Right forelimb (tissue), 1 donor: ENCODE measurements around the gene MARCHF3.
"Not testable (repeated sequence)": the region's sequence is repeated elsewhere in the genome, so short reads cannot be mapped to it uniquely, and the experiment has no call there.

ENCODE experiments used
- DNase-seq: peaks from one replicate; pipeline ENCODE4 v3.0.0-alpha.2; 2018

Gene MARCHF3

DNA sequence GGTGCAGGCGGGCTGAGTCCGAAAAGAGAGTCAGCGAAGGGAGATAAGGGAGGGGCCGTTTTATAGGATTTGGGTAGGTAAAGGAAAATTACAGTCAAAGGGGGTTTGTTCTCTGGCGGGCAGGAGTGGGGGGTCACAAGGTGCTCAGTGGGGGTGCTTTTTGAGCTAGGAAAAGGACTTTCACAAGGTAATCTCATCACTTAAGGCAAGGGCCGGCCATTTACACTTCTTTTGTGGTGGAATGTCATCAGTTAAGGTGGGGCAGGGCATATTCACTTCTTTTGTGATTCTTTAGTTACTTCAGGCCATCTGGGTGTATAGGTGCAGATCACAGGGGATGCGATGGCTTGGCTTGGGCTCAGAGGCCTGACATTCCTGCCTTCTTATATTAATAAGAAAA is 191.0 kb downstream of the MARCHF3 start:
- DNase-seq, result not testable (repeated sequence)

DNA sequence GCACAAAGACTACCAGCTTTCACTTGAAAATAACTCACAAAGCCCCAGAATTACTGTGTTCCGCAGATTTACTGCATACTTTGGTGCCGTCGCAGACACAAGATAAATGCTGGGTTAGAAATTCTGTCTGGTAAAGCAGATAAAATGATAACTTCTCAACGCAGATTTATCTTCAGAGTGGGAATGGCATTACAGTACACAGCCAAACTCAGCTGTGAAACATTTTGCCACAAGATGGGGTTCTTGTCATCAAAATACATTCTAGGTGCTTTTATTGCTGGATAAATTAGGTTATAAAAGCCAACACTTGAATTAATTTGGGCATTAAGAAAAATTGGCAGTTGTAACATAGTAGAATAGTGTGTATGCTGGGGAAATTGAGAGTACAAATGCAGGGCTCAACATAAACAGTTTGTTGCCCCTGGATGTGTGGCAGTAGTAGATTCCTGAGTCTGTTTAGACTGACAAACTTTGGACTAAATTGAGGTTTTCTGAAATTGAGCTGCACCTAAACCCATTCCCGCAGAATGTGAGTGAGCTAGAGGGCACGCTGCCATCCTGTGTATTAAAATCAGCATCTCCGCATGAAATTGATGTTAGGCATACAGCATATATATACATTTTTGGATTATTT is 192.3 kb downstream of the MARCHF3 start:
- DNase-seq, result no peak

DNA sequence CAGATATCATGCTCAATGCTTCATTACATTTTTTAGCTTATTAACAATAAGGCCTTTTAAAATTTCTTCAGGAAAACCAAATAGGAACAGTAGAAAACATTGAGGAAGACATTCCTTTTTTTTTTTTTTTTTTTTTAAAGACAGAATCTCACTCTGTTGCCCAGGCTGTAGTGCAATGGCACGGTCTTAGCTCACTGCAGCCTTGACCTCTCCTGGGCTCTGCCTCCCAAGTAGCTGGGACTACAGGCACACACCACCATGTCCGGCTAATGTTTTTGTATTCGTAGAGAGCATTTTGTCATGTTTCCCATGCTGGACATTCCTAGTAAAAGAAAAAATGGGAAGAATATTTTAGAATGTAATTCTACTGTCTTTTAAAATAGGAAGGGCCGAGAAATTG is 193.1 kb downstream of the MARCHF3 start:
- no peak for DNase-seq

DNA sequence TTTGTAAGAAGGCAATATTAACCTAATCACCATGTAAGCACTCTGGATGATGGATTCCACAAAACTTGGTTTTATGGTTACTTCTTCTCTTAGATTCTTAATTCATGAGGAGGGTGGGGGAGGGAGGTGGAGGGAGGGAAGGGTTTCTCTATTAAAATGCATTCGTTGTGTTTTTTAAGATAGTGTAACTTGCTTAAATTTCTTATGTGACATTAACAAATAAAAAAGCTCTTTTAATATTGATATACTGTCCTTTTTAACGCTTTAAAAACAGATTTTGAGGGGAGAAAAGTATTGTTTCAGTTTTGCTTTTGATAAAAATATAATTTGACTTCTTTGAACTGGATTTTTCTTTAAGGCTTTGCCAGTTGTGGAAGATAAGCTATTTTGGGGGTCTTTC is 193.6 kb downstream of the MARCHF3 start:
- no peak for DNase-seq

DNA sequence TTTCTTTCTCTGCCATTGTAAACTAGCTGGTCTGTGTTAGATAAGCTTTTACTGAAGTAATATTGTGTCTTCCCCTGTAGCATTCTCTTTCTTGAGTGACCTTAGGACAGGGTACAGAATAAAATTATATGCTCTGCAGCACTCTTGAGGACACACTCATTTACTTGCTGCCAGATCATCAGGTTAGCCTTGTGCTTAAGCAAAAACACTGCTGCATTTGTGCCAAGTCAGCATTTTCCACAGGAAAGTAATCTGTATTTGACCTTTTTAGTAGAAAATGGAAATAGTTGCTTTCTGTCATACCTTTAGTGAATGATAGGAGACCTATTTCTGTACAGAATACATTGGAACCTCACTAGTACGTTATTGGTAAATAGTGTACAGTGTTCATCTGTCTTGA is 199.2 kb downstream of the MARCHF3 start:
- DNase-seq, result no peak

DNA sequence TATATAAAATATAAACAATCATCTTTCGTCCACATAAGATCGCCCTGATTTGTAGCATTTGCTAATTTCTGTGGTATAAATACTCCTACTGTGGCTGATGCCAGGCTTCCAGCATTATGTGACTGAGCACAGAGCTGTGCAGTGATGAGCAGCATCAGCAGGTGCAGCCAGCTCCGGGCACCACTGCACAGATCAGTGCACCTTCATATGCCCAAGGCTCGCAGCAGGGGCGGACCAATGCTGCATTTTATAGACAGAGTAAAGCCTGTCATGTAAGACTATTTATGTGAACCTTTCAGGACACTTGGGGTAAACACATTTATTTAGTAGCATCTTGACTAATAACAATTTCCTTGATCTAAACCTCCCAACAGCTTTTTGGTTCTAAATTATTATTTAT is 200.3 kb downstream of the MARCHF3 start:
- no peak for DNase-seq

DNA sequence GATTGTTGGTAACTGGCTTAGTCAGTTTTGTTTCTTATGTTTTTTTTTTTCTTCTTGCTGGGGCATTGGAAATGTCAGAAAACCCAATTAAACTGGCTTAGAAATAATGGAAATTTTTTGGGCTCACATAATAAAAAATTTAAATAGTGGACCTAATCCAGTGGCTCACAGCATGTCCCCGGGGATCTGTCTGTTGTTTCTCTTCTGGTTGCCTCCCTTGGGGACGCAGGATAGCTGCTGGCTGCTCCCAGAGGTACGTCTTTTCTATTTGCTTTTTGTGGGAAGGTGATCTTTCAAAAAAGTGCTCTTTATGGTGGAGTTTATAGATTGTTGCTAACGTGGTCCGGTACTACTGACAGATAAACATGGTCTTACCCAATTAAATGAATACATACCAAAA is 201.3 kb downstream of the MARCHF3 start:
- no peak for DNase-seq

DNA sequence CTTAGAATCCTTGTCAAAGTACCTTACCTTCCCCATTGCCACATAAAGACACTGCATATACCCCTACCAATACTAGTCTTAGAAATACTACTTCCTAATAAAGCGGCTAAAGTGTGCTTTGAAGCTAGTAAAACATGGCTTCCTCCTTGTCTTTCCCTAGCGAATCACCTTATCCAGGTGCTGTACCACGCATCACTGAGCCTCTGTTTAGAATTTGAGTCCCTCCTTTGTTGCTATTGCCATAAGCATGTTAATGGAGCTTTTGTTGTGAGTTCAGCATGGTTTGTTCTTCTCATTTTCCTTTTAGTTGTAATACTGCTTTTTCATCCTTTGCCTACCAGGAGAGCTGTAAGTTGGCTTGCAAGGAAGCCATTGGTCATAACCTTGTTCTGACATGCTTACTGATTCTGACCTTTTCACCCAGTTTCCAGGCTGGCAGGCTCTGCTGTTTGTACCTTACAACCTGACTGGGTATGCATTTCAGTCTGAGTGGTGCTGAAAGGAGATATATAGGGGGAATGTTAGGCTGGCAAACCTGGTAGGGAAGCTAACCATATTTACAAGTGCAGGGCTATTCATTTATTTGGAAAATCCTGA is 203.6 kb downstream of the MARCHF3 start:
- DNase-seq, result no peak

DNA sequence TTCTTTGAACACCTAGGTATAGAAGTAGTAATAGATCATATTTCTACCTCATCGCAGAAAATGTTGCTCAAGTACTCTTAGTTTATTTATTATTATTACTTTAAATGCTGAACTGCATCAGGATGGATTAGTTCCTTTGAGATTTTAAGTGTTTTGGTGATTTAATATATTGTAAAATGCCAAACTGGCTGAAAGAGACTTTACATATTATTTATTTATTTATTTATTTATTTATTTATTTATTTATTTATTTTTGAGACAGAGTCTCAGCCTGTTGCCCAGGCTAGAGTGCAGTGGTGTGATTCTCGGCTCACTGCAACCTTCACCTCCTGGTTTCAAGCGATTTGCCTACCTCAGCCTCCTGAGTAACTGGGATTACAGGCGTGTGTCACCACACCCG is 211.1 kb downstream of the MARCHF3 start:
- no peak for DNase-seq

DNA sequence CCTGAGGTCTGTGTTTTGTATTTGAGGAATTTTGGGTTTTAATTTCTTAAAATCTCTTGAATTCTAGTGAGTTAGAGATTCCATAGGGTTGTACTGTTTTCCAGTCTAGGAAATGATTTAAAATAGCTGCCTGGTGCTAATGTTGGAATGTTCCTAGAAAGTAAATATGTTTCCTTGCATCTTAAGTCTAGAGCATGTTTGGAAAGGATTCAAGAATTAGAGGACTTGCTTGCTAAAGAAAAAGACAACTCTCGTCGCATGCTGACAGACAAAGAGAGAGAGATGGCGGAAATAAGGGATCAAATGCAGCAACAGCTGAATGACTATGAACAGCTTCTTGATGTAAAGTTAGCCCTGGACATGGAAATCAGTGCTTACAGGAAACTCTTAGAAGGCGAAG is 211.6 kb downstream of the MARCHF3 start:
- no peak for DNase-seq
